ENCODE data around the gene IGLL5. TPM values are rescaled to one million over a fixed set of nuclear protein-coding genes. Genes with fewer than 3 reads are reported as not detected.

The IGLL5 gene
- polyA plus RNA-seq, 2 of the 4 experiments (the other 2 are of a cell fraction), result not detected

- no peaks in the 10 kb centered on the region for H3K4me1 ChIP-seq
- TF ChIP-seq CHD2 (IDR thresholded peaks at IDR 0.05; ENCODE audit: low read length, partially characterized antibody) (no peak), KDM1A (IDR thresholded peaks at IDR 0.05; ENCODE audit: low read depth) (no peak), RARB (CRISPR knock-in tag; IDR thresholded peaks at IDR 0.05) (no peak), FOSB (CRISPR knock-in tag; IDR thresholded peaks at IDR 0.05) (no peak), EHMT2 (IDR thresholded peaks at IDR 0.05; ENCODE audit: low read depth) (no peak), CEBPB (IDR thresholded peaks at IDR 0.05) (no peak), FOSL2 (IDR thresholded peaks at IDR 0.05) (no peak), FOSL2 (CRISPR knock-in tag; IDR thresholded peaks at IDR 0.05) (no peak), TP53 (CRISPR knock-in tag; IDR thresholded peaks at IDR 0.05) (no peak), ATOH8 (CRISPR knock-in tag; IDR thresholded peaks at IDR 0.05; ENCODE audit: low read depth) (no peak), MAX (IDR thresholded peaks at IDR 0.05) (no peak)
- ChIA-PET CTCF (interaction anchor here (1.4 kb wide), 1 partner anchor 66 kb away, joined by 3 read pairs; no protein-coding TSS in a partner anchor), POLR2A (no interaction called here)
- no peak for DNase-seq (ENCODE audit: low read depth in 1 of 2, low spot score in 1 of 2)
- no peaks in the 10 kb centered on the region for H3K9me3 ChIP-seq
- 25% methylated on average over 3 of the region's 3 CpGs for WGBS (ENCODE audit: missing lambda C conversion rate)
- H3K4me2 ChIP-seq, result no peak overlapping the region
- ATAC-seq, result no peak
- no peak overlapping the region for H3K4me3 ChIP-seq
- no peak for FAIRE-seq
- H3K27ac ChIP-seq, result no peak overlapping the region
Observed at GRCh38 chr22:22891139-22891621, 3.6 kb downstream of the IGLL5 start.

- POLR2A ChIA-PET, result no interaction called here
- no peak for FAIRE-seq
- 0% methylated on average over 1 of the region's 1 CpG for WGBS (ENCODE audit: missing lambda C conversion rate)
- Histone ChIP-seq H3K4me3 (no peak overlapping the region), H3K27ac (no peak overlapping the region), H3K4me2 (no peak overlapping the region), H3K4me1 (no peaks in the 10 kb centered on the region), H3K9me3 (no peaks in the 10 kb centered on the region)
- DNase-seq (ENCODE audit: low read depth in 1 of 2, low spot score in 1 of 2), result no peak
- no peak for ATAC-seq
- CTCF ChIA-PET, result interaction anchor here (1.4 kb wide), 1 partner anchor 65 kb away, joined by 3 read pairs; no protein-coding TSS in a partner anchor
- TF ChIP-seq EHF (CRISPR knock-in tag; IDR thresholded peaks at IDR 0.05) (no peak), KDM1A (IDR thresholded peaks at IDR 0.05; ENCODE audit: low read depth) (no peak), SMC3 (IDR thresholded peaks at IDR 0.05) (no peak), CHD2 (IDR thresholded peaks at IDR 0.05; ENCODE audit: low read length, partially characterized antibody) (no peak), HOXB13 (CRISPR knock-in tag; IDR thresholded peaks at IDR 0.05; ENCODE audit: low read depth) (no peak), JUNB (IDR thresholded peaks at IDR 0.05) (no peak)
Observed at GRCh38 chr22:22892096-22893052, 4.8 kb downstream of the IGLL5 start.

- CTCF ChIA-PET, result no interaction called here
Observed at GRCh38 chr22:22893077-22893805, 5.6 kb downstream of the IGLL5 start.

More at GRCh38 chr22:22893077-22893805, 5.6 kb downstream of the IGLL5 start:
- Histone ChIP-seq H3K4me1 (no peaks in the 10 kb centered on the region), H3K27ac (no peak overlapping the region), H3K4me2 (no peak overlapping the region), H3K9me3 (no peaks in the 10 kb centered on the region), H3K4me3 (no peak overlapping the region)
- FAIRE-seq (no peak), ATAC-seq (no peak), DNase-seq (ENCODE audit: low read depth in 1 of 2, low spot score in 1 of 2) (no peak)
- 47% methylated on average over 8 of the region's 10 CpGs for WGBS (ENCODE audit: missing lambda C conversion rate)
- POLR2A ChIA-PET, result no interaction called here
- TF ChIP-seq CHD2 (IDR thresholded peaks at IDR 0.05; ENCODE audit: low read length, partially characterized antibody), result no peak
- TF ChIP-seq RAD21 (conservative IDR thresholded peaks at IDR 0.05 in 1 of 2, IDR thresholded peaks at IDR 0.05 in 1 of 2), result no peak
- no peak for TF ChIP-seq ATOH8 (CRISPR knock-in tag; IDR thresholded peaks at IDR 0.05; ENCODE audit: low read depth)
- no peak for TF ChIP-seq JUNB (IDR thresholded peaks at IDR 0.05)
- no peak for TF ChIP-seq USF2 (IDR thresholded peaks at IDR 0.05)
- TF ChIP-seq TFCP2L1 (CRISPR knock-in tag; IDR thresholded peaks at IDR 0.05), result no peak
- no peak for TF ChIP-seq NFE2L2 (conservative IDR thresholded peaks at IDR 0.05; ENCODE audit: low read length)
- no peak for TF ChIP-seq MAX (IDR thresholded peaks at IDR 0.05)
- no peak for TF ChIP-seq EHF (CRISPR knock-in tag; IDR thresholded peaks at IDR 0.05)
- no peak for TF ChIP-seq RARB (CRISPR knock-in tag; IDR thresholded peaks at IDR 0.05)
- TF ChIP-seq RNF2 (IDR thresholded peaks at IDR 0.05; ENCODE audit: borderline replicate concordance, low read depth), result no peak
- TF ChIP-seq E2F6 (IDR thresholded peaks at IDR 0.05; ENCODE audit: borderline replicate concordance, low read depth), result no peak
- no peak for TF ChIP-seq JUN (IDR thresholded peaks at IDR 0.05)

Measured in A549 (cell line).